ENCODE data around the gene TPH2.

The TPH2 gene

GRCh38 chr12:72036393-72036792, 97.7 kb downstream of the TPH2 start:
- Histone ChIP-seq H3K9me3 (ENCODE audit: control insufficient read depth, insufficient read depth, low read length) (no peaks in the 10 kb centered on the region), H3K4me3 (ENCODE audit: low read depth, low read length) (no peak overlapping the region), H3K36me3 (ENCODE audit: control insufficient read depth, insufficient read depth, low read length) (no peaks in the 10 kb centered on the region), H3K27me3 (ENCODE audit: control insufficient read depth, insufficient read depth, low read length) (no peaks in the 10 kb centered on the region), H3K4me1 (ENCODE audit: control insufficient read depth, insufficient read depth, low read length) (no peaks in the 10 kb centered on the region), H3K9ac (ENCODE audit: low read depth, low read length) (no peak overlapping the region)

- H3K27me3 ChIP-seq (ENCODE audit: control insufficient read depth, insufficient read depth, low read length), result no peaks in the 10 kb centered on the region
- no peak overlapping the region for H3K4me3 ChIP-seq (ENCODE audit: low read depth, low read length)
- H3K36me3 ChIP-seq (ENCODE audit: control insufficient read depth, insufficient read depth, low read length), result no peaks in the 10 kb centered on the region
- H3K4me1 ChIP-seq (ENCODE audit: control insufficient read depth, insufficient read depth, low read length), result no peaks in the 10 kb centered on the region
- no peak overlapping the region for H3K9ac ChIP-seq (ENCODE audit: low read depth, low read length)
- no peaks in the 10 kb centered on the region for H3K9me3 ChIP-seq (ENCODE audit: control insufficient read depth, insufficient read depth, low read length)
Measured at GRCh38 chr12:72037006-72037795, 98.6 kb downstream of the TPH2 start.

GRCh38 chr12:72041811-72042210, 103.2 kb downstream of the TPH2 start:
- Histone ChIP-seq H3K36me3 (ENCODE audit: control insufficient read depth, insufficient read depth, low read length) (no peaks in the 10 kb centered on the region), H3K9ac (ENCODE audit: low read depth, low read length) (no peak overlapping the region), H3K27me3 (ENCODE audit: control insufficient read depth, insufficient read depth, low read length) (no peaks in the 10 kb centered on the region), H3K9me3 (ENCODE audit: control insufficient read depth, insufficient read depth, low read length) (no peaks in the 10 kb centered on the region), H3K4me1 (ENCODE audit: control insufficient read depth, insufficient read depth, low read length) (no peaks in the 10 kb centered on the region), H3K4me3 (ENCODE audit: low read depth, low read length) (no peak overlapping the region)

- no peak overlapping the region for H3K4me3 ChIP-seq (ENCODE audit: low read depth, low read length)
- H3K27me3 ChIP-seq (ENCODE audit: control insufficient read depth, insufficient read depth, low read length), result no peaks in the 10 kb centered on the region
- H3K9ac ChIP-seq (ENCODE audit: low read depth, low read length), result no peak overlapping the region
- H3K36me3 ChIP-seq (ENCODE audit: control insufficient read depth, insufficient read depth, low read length), result no peaks in the 10 kb centered on the region
- no peaks in the 10 kb centered on the region for H3K4me1 ChIP-seq (ENCODE audit: control insufficient read depth, insufficient read depth, low read length)
- H3K9me3 ChIP-seq (ENCODE audit: control insufficient read depth, insufficient read depth, low read length), result no peaks in the 10 kb centered on the region
Measured at GRCh38 chr12:72053604-72054003, 115.0 kb downstream of the TPH2 start.

GRCh38 chr12:72054511-72054910, 115.9 kb downstream of the TPH2 start:
- Histone ChIP-seq H3K9ac (ENCODE audit: low read depth, low read length) (no peak overlapping the region), H3K9me3 (ENCODE audit: control insufficient read depth, insufficient read depth, low read length) (no peaks in the 10 kb centered on the region), H3K27me3 (ENCODE audit: control insufficient read depth, insufficient read depth, low read length) (no peaks in the 10 kb centered on the region), H3K36me3 (ENCODE audit: control insufficient read depth, insufficient read depth, low read length) (no peaks in the 10 kb centered on the region), H3K4me1 (ENCODE audit: control insufficient read depth, insufficient read depth, low read length) (no peaks in the 10 kb centered on the region), H3K4me3 (ENCODE audit: low read depth, low read length) (no peak overlapping the region)

- Histone ChIP-seq H3K4me1 (ENCODE audit: control insufficient read depth, insufficient read depth, low read length) (no peaks in the 10 kb centered on the region), H3K27me3 (ENCODE audit: control insufficient read depth, insufficient read depth, low read length) (no peaks in the 10 kb centered on the region), H3K36me3 (ENCODE audit: control insufficient read depth, insufficient read depth, low read length) (no peaks in the 10 kb centered on the region), H3K9ac (ENCODE audit: low read depth, low read length) (no peak overlapping the region), H3K9me3 (ENCODE audit: control insufficient read depth, insufficient read depth, low read length) (no peaks in the 10 kb centered on the region), H3K4me3 (ENCODE audit: low read depth, low read length) (no peak overlapping the region)
Measured at GRCh38 chr12:72057330-72057914, 118.8 kb downstream of the TPH2 start.

- H3K9ac ChIP-seq (ENCODE audit: low read depth, low read length), result no peak overlapping the region
- H3K4me1 ChIP-seq (ENCODE audit: control insufficient read depth, insufficient read depth, low read length), result no peaks in the 10 kb centered on the region
- H3K9me3 ChIP-seq (ENCODE audit: control insufficient read depth, insufficient read depth, low read length), result no peaks in the 10 kb centered on the region
- H3K4me3 ChIP-seq (ENCODE audit: low read depth, low read length), result no peak overlapping the region
- no peaks in the 10 kb centered on the region for H3K36me3 ChIP-seq (ENCODE audit: control insufficient read depth, insufficient read depth, low read length)
- H3K27me3 ChIP-seq (ENCODE audit: control insufficient read depth, insufficient read depth, low read length), result no peaks in the 10 kb centered on the region
Measured at GRCh38 chr12:72063073-72063472, 124.4 kb downstream of the TPH2 start.

- no peak overlapping the region for H3K9ac ChIP-seq (ENCODE audit: low read depth, low read length)
- H3K4me3 ChIP-seq (ENCODE audit: low read depth, low read length), result no peak overlapping the region
- H3K27me3 ChIP-seq (ENCODE audit: control insufficient read depth, insufficient read depth, low read length), result no peaks in the 10 kb centered on the region
- H3K4me1 ChIP-seq (ENCODE audit: control insufficient read depth, insufficient read depth, low read length), result no peaks in the 10 kb centered on the region
- H3K9me3 ChIP-seq (ENCODE audit: control insufficient read depth, insufficient read depth, low read length), result peaks cover 12% of the 10 kb centered on the region
- no peaks in the 10 kb centered on the region for H3K36me3 ChIP-seq (ENCODE audit: control insufficient read depth, insufficient read depth, low read length)
Measured at GRCh38 chr12:72071030-72071429, 132.4 kb downstream of the TPH2 start.

GRCh38 chr12:72072592-72073212, 134.1 kb downstream of the TPH2 start:
- H3K9ac ChIP-seq (ENCODE audit: low read depth, low read length), result no peak overlapping the region
- no peaks in the 10 kb centered on the region for H3K27me3 ChIP-seq (ENCODE audit: control insufficient read depth, insufficient read depth, low read length)
- no peaks in the 10 kb centered on the region for H3K36me3 ChIP-seq (ENCODE audit: control insufficient read depth, insufficient read depth, low read length)
- no peak overlapping the region for H3K4me3 ChIP-seq (ENCODE audit: low read depth, low read length)
- peaks cover 12% of the 10 kb centered on the region for H3K9me3 ChIP-seq (ENCODE audit: control insufficient read depth, insufficient read depth, low read length)
- no peaks in the 10 kb centered on the region for H3K4me1 ChIP-seq (ENCODE audit: control insufficient read depth, insufficient read depth, low read length)

GRCh38 chr12:72074065-72074464, 135.4 kb downstream of the TPH2 start:
- Histone ChIP-seq H3K4me1 (ENCODE audit: control insufficient read depth, insufficient read depth, low read length) (no peaks in the 10 kb centered on the region), H3K36me3 (ENCODE audit: control insufficient read depth, insufficient read depth, low read length) (no peaks in the 10 kb centered on the region), H3K4me3 (ENCODE audit: low read depth, low read length) (no peak overlapping the region), H3K27me3 (ENCODE audit: control insufficient read depth, insufficient read depth, low read length) (no peaks in the 10 kb centered on the region), H3K9me3 (ENCODE audit: control insufficient read depth, insufficient read depth, low read length) (peaks cover 12% of the 10 kb centered on the region), H3K9ac (ENCODE audit: low read depth, low read length) (no peak overlapping the region)

- Histone ChIP-seq H3K27me3 (ENCODE audit: control insufficient read depth, insufficient read depth, low read length) (no peaks in the 10 kb centered on the region), H3K4me1 (ENCODE audit: control insufficient read depth, insufficient read depth, low read length) (no peaks in the 10 kb centered on the region), H3K36me3 (ENCODE audit: control insufficient read depth, insufficient read depth, low read length) (no peaks in the 10 kb centered on the region), H3K9me3 (ENCODE audit: control insufficient read depth, insufficient read depth, low read length) (peaks cover 10% of the 10 kb centered on the region), H3K4me3 (ENCODE audit: low read depth, low read length) (no peak overlapping the region), H3K9ac (ENCODE audit: low read depth, low read length) (no peak overlapping the region)
Measured at GRCh38 chr12:72074956-72075355, 136.3 kb downstream of the TPH2 start.

- peaks cover 9% of the 10 kb centered on the region for H3K9me3 ChIP-seq (ENCODE audit: control insufficient read depth, insufficient read depth, low read length)
- H3K4me1 ChIP-seq (ENCODE audit: control insufficient read depth, insufficient read depth, low read length), result no peaks in the 10 kb centered on the region
- H3K4me3 ChIP-seq (ENCODE audit: low read depth, low read length), result no peak overlapping the region
- no peaks in the 10 kb centered on the region for H3K36me3 ChIP-seq (ENCODE audit: control insufficient read depth, insufficient read depth, low read length)
- H3K9ac ChIP-seq (ENCODE audit: low read depth, low read length), result no peak overlapping the region
- no peaks in the 10 kb centered on the region for H3K27me3 ChIP-seq (ENCODE audit: control insufficient read depth, insufficient read depth, low read length)
Measured at GRCh38 chr12:72075401-72075800, 136.8 kb downstream of the TPH2 start.

Measured in iPS-15b (cell line).